ENCODE measurements around the gene ZFYVE16.

- TF ChIP-seq POLR2AphosphoS5 (IDR thresholded peaks at IDR 0.05), result no peak
- TF ChIP-seq CTCF (IDR thresholded peaks at IDR 0.05; ENCODE audit: poor library complexity, severe bottlenecking), result no peak
These were observed 25.4 kb upstream of the ZFYVE16 start for GRCh38 chr5:80382488-80382887.
